Stromal cell of bone marrow (primary cell): ENCODE data around the gene SLC35F4.

Experiments used
- DNase-seq: peaks from one replicate; pipeline ENCODE4 v3.0.0-alpha.2; 2012; ENCODE audit warnings: low read depth

Gene SLC35F4

DNA sequence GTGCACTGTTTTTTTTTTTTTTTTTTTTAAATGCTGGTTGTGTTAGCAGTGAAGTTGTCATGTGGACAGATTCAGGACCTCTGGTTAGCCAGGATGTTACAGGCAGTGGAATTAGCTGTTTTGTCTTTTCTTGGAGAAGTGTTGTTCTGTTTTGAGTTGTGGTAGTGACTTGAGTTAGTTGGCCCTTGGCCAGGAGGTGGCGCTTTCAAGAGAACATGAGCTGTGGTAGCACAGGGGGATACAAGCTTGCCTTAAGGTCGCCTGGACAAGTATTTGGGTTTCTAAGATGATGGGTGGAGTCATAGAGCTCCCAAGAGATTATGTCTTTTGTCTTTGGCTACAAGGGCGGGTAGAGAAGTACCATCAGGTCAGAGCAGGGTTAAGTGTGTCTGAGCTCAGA lies 338.9 kb downstream of the SLC35F4 start:
- DNase-seq, result no peak

DNA sequence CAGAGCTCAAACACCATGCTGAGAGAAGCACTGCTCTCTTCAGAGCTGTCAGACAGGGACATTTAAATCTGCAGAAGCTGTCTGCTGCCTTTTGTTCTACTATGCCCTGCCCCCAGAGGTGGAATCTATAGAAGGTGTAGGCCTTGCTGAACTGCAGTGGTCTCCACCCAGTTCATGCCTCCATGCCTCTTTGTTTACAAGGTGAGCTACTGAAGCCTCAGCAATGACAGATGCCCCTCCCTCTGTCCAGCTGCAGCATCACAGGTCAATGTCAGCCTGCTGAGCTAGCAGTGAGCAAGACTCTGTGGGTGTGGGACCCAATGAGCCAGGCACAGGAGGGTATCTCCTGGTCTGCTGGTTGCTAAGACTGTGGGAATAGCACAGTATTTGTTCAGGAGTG lies 346.8 kb downstream of the SLC35F4 start:
- no peak for DNase-seq
